Retinal pigment epithelial cell (primary cell): ENCODE measurements around the gene ITGA11.

Experiments
- DNase-seq: peaks from one replicate; pipeline ENCODE4 v3.0.0-alpha.2; 2010; ENCODE audit warnings: low read depth
- H3K4me3 ChIP-seq: 2 replicates; pipeline ENCODE4 v1.5.1; 2011; ENCODE audit warnings: mild to moderate bottlenecking, low read length, control low read depth, moderate library complexity
- TF ChIP-seq, protein P1 (sequence below): conservative IDR thresholded peaks from 2 replicates; pipeline ENCODE4 v1.5.1; 2011; ENCODE audit warnings: low read depth, low read length, control low read depth, inconsistent platforms

The ITGA11 gene

DNA sequence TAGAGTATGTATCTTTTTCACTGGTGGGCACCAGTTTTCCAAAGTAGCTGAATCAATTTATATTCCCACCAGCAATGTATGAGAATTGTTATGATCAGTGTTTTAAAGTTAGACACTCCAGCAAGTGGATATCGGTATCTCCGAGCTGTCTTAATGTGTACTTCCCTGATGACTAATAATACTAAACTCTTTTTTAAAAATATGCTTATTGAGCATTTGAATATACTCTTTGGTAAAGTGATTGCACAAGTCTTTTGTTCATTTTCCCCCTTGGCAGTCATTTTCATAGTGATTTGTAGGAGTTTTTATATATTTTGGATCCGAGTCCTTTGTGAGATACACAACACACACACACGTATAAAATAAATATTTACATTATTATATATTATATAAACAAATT lies 166.9 kb downstream of the ITGA11 start:
- TF ChIP-seq, protein P1, sequence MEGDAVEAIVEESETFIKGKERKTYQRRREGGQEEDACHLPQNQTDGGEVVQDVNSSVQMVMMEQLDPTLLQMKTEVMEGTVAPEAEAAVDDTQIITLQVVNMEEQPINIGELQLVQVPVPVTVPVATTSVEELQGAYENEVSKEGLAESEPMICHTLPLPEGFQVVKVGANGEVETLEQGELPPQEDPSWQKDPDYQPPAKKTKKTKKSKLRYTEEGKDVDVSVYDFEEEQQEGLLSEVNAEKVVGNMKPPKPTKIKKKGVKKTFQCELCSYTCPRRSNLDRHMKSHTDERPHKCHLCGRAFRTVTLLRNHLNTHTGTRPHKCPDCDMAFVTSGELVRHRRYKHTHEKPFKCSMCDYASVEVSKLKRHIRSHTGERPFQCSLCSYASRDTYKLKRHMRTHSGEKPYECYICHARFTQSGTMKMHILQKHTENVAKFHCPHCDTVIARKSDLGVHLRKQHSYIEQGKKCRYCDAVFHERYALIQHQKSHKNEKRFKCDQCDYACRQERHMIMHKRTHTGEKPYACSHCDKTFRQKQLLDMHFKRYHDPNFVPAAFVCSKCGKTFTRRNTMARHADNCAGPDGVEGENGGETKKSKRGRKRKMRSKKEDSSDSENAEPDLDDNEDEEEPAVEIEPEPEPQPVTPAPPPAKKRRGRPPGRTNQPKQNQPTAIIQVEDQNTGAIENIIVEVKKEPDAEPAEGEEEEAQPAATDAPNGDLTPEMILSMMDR, result no peak
- H3K4me3 ChIP-seq, result no peak overlapping the region
- DNase-seq, result no peak

DNA sequence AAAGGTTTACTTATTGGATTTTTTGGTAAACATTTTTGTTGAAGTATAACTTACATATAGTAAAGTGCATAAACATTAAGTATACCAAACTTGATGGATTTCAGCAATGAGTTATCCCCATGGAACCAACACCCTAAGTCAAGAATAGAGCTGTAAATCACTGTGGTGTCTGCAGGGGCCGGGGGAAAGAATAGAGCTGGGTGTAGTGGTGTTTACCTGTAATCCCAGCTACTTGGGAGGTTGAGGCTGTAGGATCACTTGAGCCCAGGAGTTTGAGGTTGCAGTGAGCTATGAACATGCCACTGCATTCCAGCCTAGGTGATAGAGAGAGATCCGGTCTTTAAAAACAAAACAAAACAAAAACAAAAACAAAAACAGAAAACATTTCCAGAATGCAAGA lies 167.7 kb downstream of the ITGA11 start:
- DNase-seq, result no peak
- TF ChIP-seq, protein P1, result no peak
- H3K4me3 ChIP-seq, result no peak overlapping the region

DNA sequence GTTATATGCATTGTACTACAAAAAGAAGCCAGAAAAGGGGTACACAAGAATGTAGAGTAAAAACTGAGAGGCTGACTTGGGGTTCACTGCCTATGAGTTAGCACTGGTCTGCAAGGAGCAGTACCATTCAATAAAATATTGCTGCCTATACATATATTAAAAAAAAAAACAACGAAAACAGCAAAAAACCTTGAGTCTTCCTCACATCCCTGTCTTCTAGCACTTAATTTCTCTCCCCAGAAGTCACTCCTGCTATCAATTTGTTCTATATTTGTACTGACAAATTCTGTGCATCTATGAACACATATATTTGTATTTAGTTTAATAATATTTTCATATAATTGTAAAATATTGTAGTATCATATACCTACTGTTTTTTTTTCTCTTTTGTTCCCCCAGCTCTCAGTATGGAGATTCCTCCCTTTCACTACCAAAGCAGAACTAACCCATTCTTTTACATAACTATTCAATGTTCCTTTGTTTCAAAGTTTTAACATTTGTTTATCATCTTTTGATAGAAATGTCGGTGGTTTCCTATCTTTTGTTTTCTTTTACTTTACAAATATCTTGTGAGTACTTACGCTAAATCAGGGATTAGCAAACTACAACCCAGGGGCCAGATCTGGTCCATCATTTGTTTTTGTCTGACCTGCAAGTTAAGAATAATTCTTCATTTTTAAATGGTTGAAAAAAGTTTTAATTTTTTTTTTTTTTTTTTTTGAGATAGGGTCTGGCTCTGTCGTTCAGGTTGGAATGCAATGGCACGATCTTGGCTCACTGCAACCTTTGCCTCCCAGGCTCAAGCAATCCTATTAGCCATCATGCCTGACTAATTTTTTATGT lies 169.2 kb downstream of the ITGA11 start:
- no peak for DNase-seq
- TF ChIP-seq, protein P1, result no peak
- H3K4me3 ChIP-seq, result no peak overlapping the region

DNA sequence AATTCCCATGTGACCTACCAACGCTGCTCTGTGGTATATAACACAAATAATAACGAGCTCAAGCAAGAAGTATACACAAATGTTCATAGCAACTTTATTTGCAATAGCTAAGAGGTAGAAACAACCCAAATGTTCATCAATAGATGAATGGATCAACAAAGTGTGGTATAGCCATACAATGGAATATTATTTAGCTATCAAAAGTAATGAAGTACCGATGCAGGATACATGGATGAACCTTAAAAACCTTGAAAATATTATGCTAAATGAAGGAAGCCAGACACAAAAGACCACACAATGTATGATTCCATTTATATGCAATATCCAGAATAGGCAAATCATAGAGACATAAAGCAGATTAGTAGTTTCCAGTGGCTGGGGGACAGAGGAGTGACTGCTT lies 170.0 kb downstream of the ITGA11 start:
- no peak overlapping the region for H3K4me3 ChIP-seq
- no peak for DNase-seq
- TF ChIP-seq, protein P1, result no peak

GRCh38 chr15:68261241-68261640 lies 170.7 kb downstream of the ITGA11 start:
- H3K4me3 ChIP-seq, result no peak overlapping the region
- TF ChIP-seq, protein P1, result no peak
- no peak for DNase-seq

DNA sequence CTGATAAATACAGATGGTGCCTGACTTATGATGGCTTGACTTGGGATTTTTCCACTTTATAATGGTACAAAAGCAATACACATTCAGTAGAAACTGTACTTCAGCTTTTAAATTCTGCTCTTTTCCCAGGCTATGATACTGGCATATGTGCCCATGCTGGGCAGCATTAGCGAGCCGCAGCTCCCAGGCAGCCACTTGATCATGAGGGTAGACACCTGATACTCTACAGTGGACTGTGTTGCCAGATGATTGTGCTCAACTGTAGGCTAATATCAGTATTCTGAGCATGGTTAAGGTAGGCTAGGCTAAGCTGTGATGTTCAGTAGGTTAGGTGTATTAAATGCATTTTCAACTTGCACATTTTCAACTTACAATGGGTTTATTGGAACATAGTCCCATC lies 172.1 kb downstream of the ITGA11 start:
- no peak overlapping the region for H3K4me3 ChIP-seq
- TF ChIP-seq, protein P1, result no peak
- no peak for DNase-seq

- TF ChIP-seq, protein P1, result no peak
These were observed 173.3 kb downstream of the ITGA11 start for GRCh38 chr15:68258692-68259091.

More at GRCh38 chr15:68258692-68259091, 173.3 kb downstream of the ITGA11 start:
- DNase-seq, result no peak
- no peak overlapping the region for H3K4me3 ChIP-seq
